ENCODE results near the gene GPS2. TPM values are rescaled to one million over a fixed set of nuclear protein-coding genes. Genes with fewer than 3 reads are reported as not detected.

Gene GPS2
- total RNA-seq, 1 donor from 2014 or later = 48.2 TPM

DNA sequence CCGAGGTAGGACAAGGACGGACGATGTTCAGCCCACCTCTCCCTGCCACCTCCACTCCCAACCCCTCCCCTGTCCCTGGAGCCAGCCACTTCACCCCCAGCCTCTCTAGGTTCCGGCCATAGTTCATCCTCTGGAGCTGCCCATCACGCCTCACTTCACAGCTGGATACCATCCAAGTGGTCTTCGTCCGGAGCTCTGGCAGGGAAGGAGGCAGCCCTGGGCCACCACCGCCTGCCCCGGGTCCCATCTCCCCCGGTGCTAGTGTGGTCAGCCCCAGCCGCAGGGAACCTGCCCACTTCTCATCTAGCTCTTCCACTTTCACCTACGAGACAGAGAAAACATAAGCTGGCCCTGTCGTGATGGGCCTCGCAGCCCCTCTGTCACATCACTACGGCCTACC is 6.3 kb upstream of the GPS2 start:
- no peak for DNase-seq (ENCODE audit: extremely low read depth, low read depth, low spot score)

DNA sequence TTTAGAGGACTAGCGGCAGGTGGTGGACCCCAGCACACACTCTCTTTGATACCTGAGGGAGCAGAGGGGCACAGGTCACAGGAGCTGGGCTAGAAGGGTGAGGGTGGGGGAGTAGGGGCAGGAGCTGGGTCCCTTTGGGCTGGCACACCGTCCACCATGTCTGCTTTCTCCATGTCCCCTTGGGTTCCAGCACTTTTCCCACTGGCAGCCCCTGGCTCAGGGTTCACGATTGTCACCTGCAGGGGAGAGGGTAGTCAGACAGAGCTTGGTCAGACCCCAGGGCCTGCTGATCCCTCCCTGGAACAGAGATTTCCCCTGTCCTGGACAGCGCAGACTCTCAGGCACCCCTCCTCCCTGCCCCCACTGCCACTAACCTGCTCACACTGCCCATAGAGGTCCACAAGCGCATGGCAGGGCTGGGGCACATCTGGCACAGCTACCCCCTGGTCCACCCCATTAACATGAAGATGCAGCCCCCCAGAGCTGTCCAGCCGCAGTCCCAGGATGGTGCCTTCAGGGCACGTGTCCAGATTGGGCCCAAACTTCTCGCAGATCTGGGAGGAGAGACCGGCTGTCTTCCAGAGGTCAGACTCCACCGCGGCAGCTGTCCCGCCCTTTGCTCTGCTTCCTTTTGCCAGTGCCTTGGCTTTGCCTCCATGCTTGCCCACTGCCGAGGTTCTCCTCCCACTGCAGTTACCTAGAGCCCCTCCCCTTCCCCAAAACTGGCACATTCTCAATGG is 3.1 kb upstream of the GPS2 start:
- DNase-seq (ENCODE audit: extremely low read depth, low read depth, low spot score) = no peak

DNA sequence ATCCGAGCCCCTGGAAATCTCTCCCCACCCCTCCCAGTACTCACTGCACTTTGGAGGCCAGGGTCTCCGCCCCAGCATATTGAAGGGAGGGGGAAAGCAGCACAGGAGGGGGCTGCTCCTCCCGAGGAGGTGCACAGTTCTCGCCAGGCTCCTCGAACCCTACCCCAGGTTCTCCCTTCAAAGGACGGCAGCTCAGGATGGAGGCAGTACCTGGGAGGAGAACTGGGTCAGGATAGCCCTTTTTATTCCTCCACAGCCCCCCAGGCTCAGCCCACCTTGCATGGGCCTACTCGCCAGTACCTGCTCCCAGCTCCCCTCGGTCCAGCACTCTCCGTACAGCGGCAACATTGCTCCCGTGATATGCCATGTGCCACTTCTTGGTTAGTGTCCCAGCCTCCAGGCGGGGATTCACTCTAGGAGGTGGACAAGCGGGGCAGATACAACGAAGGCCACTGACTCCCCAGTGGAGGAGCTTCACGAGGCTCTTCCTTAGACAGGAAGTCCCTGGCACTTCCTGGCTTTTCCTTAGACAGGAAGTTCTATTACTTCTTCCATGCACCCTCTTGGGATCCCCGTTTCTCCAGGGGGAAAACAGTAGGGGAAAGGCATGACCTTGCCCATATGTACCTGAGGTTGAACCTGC is 2.1 kb upstream of the GPS2 start:
- no peak for DNase-seq (ENCODE audit: extremely low read depth, low read depth, low spot score)

DNA sequence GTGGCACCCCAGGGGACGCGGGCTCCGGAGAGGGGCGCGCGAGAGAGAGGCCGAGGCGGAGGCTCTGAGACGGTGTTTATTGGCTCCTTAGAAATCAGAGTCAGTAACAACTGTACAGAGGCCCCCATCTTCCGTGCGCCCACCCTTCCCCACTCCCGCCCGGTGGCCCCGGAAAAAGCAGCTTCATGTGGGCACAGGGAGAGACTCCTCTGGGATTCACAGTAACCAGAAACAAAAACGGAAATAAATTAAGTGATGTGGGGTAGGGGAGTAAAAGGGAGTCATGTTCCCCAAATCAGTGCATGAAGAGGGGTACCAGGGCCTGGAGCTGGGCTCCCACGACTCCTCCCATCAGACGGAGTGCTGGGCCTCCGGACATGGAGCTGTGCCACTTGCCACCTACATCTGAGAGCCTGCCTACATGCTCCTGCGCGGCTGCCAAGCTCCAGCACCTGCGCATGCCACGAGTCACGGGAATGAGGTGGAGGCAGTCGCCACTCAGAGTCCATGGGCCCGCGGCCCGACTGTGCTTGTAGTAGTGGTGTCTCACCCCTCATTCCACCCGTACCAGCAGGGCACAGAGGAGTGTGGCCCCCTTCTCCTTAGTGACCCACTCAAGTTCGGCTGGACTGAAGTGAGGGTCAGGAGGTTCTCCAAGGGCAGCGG is 543 bp upstream of the GPS2 start:
- no peak for DNase-seq (ENCODE audit: extremely low read depth, low read depth, low spot score)

DNA sequence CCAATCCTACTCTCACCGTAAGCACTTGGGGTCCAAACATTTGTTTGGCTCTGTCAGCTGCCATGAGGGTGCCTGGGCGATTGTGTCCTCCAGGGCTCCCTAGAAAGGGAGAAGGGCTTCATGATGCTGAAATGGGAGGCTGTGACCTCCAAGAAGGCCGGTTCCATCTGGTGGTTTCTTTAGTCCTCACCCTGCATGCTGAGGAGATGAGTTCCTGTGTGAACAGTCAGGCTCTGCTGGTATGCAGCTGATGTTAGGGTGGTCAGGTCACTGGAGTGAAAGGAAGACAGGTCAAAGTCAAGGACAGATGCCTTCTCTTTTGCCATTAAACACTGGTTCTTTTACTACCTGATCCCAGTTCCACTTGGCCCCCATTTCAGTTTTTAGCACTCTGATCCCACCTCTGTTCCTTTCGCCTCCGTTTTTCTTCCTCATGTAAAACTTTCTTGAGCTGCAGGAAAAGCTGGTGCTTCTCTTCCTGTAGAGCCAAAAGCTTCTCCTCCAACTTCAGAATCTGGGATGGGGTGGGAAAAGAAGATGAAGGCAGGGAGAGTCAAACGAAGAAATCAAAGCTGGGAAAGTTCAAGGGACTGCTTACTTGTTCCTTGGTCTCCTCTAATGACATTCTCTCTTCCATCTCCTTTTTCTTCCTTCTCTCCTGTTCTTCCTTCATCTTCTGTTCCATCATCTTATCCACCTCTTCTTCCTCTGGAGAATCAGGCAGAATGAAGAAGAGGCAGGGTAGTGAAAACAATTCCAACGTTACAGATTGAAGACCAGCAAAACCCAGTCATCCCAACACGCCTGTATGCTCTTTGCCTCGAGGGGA is 1.1 kb downstream of the GPS2 start:
- no peak for DNase-seq (ENCODE audit: extremely low read depth, low read depth, low spot score)

DNA sequence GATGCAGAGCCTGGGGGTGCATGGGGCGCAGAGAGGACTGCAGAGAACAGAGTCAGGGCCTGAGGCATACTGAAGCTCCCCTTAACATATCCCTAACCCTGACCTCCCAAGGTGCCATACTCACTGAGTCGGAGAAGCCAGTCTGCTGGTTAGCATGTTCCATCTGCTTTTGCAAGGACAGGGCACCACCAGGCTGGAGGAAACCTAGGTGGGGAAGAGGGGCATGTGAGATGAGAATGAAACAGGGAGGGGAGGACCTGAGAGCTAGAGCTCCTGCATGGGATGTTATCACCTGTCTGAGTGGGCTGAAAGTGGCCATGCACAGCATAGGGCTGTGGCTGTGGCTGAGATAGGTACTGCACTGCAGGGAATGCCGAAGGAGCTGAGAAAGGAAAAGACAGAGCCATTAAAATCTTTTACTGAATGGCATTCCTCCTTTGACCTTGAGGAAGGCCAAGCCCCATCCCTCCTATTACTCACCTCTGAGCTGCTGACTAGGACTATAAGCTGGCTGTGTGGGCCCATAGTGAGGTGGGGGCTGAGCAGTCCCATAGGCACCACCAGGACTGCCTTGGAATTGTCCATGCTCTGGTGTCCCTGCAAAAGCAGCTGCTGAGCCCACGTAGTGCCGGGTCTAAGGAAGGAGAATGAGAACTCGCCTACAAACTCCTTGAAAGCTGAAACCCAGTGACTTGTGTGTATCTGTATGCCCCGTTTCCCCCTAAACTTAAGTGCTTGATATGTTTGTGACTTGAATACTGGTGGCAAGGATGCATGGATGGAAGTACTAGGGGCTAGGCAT is 1.9 kb downstream of the GPS2 start:
- no peak for DNase-seq (ENCODE audit: extremely low read depth, low read depth, low spot score)

DNA sequence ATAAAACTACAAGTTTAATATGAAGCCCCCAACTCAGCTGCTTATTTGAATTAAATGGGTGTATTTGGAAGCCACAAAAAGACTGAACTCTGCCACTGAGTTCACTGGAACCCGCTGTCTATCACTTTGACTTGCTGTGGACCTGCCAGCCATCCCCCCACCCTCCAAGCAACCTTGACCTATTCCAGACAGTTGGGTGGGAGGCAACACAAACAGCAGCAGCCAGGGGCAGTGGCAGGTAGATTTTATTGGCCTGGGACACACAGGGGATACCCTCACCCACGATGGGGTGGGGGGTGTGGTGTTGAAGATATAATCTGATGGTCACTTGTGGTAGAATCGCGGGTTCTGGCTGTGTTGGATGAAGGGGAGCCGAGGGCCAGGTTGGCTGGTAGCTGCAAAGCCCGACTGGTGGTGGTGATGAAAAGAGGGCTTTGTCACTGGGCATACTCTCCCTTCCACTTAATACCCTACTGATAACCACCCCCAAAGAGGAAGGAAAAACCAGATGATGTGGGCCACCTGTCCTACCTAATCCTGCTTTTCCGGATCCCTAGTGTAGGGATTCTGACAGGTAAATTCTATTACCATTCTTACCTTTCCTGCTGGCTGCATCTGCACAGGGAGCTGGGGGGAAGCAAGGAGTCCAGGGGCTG is 2.6 kb downstream of the GPS2 start:
- DNase-seq (ENCODE audit: extremely low read depth, low read depth, low spot score) = no peak

DNA sequence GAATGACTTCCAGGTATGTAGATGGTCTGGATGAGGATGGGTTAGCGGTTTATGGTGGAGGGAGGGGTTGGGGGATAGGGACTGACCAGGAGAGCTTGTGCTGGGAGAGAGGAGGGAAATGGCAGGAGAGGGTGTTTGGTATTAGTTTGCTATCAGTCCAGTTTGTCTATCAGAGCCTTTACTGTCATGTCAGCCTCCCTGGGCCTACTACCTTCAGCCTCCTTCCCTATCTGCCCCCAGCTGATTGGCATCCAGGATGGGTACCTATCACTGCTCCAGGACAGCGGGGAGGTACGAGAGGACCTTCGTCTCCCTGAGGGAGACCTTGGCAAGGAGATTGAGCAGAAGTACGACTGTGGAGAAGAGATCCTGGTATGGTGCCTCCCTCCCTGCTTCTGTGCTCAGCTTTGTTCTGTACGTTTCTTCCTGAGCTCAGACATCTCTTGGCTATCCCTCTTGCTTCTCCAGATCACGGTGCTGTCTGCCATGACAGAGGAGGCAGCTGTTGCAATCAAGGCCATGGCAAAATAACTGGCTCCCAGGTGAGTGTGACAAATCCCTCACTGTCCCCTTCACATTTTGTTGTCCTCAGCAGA is 4.0 kb downstream of the GPS2 start:
- no peak for DNase-seq (ENCODE audit: extremely low read depth, low read depth, low spot score)

DNA sequence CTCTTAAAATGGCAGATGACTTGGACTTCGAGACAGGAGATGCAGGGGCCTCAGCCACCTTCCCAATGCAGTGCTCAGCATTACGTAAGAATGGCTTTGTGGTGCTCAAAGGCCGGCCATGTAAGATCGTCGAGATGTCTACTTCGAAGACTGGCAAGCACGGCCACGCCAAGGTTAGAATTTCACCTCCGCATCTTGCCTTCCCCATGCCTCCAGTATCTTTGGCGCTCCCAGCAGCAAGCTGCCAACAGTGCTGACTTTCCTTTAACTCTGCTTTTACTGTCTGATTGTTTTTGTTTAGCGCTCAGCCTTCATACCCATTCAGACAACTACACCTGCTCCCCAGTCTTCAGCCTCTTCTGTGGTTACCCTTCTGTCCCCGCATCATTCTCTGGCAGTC is 5.5 kb downstream of the GPS2 start:
- no peak for DNase-seq (ENCODE audit: extremely low read depth, low read depth, low spot score)

DNA sequence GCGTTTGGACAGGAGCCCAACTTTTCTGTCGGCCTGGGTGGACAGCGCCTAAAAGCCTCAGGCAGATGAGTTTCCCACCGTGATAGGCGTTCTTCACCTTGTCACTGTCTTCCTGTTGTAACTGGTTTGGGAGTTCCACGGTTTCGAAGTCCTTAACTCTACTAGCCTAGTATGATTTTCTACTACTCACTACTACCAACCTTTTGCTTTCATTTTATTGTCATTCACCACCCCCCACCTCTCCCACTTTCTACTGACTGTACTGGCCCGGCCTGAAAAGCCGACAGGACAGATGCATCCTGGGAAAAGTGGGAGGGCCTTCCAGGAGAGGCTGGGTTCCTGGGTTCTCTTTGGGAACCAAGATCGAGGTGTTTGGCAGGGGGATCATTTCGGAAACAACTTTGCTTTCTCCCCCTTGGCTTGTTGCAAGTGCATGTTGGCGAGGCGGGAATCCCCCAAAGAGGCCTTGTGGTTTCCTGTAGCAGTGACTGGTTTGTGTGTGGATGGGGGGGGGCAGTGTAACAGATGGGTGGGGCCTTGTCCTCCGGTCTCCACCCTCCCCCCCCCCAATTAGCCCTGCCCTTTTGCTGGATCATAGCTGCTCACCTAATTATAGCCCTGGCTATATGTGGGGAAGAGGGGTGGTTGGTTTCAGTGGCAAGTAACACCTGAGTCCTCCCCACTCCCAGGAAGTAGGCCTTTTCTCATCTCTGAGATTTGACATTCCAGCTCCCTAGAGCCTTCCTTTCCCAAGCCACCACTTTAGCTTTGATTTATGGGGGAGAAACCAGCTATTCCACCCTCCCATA is 6.3 kb downstream of the GPS2 start:
- DNase-seq (ENCODE audit: extremely low read depth, low read depth, low spot score) = peak; percentile 36

DNA sequence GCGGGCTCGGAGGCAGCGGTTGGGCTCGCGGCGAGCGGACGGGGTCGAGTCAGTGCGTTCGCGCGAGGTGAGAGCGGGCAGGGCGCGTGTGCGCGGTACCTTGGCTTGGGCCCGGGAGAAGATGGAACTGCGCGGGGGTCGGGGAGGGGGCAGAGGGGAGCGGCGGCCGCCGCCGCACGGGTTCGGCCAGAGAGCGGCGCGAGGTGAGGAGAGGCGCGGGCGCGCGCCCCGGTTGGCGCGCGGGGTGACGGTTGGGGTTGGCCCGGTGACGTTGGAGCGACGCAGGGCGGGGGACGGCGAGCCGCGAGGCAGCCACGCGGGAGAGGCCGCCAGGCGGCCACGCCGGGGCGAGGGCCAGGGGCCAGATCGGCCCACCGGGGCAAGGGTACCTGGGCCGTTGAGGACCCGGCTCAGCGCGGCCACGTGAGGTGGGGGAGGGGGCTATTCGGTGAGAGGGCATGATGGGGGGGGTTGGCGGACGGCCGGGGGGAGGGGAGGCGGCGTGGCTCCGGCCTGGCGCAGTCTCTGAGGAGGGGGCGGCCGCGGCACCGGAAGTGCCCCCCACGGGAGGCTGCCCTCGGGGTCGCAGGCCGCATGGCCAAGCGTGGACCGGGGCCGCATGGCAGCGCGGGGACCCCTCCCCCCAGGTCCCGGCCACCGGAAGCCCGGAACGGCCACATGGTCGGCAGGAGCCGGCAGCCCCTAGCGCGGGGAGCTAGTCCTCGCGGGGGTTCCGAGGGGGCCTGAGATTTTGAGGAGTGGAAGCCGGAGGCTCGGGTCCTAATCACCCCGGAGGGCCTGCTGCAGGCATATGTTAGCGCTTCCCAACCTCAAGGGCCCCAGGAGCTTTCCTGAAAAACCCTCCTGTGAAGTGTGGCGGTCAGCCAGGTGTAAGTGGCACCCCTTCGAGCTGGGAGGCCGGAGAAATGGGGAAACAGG is 7.2 kb downstream of the GPS2 start:
- DNase-seq (ENCODE audit: extremely low read depth, low read depth, low spot score) = no peak

DNA sequence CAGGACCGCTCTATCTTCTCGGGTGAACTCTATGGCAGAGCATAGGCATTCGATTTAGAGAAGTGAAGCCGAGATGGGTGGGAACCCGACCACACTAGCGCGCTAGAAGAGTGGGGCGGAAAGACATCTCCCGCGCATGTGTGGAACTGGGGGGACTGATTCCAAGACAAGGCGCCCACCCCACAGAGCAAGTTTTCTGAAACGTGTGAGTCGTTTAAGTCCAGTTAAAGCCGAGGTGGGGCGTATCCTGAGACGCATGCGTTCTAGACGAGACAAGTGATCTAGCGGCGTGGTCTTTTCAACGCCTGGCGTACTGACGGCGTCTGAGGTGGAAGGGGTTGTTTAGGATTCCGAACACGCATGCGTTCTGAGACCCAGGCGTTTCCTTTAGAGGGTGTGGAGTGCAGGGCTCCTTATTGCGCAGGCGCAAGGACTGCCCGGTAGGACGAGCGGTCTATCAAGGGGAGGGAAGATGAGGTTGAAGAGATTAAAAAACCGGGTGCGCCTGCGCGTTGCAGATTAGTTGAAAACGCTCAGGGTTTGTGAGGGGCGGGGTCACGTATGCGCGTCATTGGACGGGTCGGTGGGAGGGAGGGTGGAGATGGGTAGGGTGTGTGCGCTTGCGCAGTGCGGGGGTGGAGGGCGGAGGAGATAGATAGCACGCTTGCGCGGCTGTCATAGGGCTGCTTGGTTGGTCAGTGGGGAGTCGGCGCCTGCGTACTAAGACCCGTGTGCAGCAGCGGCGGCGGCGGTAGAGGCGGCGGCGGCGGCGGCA is 8.1 kb downstream of the GPS2 start, which contains the start of gene EIF5A:
EIF5A (plus strand) TSS at position 718 of the 775 bp plus-strand sequence. CDS start 2,008 bp downstream, outside the sequence.
- peak; percentile 100 for DNase-seq (ENCODE audit: extremely low read depth, low read depth, low spot score)

DNA sequence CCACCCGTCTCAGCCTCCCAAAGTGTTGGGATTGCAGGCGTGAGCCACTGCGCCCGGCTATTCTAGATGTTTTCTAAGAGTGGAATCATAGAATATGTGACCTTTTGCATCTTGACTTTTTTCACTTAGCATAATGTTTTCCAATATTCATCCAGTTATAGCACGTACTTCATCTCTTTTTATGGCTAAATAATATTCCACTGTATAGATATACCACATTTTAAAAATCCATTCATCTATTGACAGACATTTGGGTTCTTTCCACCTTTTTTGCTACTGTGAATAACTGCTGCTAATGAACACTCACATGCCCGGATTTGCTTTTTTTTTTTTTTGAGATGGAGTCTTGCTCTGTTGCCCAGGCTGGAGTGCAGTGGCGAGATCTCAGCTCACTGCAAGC is 11.0 kb downstream of the GPS2 start:
- DNase-seq (ENCODE audit: extremely low read depth, low read depth, low spot score) = no peak

DNA sequence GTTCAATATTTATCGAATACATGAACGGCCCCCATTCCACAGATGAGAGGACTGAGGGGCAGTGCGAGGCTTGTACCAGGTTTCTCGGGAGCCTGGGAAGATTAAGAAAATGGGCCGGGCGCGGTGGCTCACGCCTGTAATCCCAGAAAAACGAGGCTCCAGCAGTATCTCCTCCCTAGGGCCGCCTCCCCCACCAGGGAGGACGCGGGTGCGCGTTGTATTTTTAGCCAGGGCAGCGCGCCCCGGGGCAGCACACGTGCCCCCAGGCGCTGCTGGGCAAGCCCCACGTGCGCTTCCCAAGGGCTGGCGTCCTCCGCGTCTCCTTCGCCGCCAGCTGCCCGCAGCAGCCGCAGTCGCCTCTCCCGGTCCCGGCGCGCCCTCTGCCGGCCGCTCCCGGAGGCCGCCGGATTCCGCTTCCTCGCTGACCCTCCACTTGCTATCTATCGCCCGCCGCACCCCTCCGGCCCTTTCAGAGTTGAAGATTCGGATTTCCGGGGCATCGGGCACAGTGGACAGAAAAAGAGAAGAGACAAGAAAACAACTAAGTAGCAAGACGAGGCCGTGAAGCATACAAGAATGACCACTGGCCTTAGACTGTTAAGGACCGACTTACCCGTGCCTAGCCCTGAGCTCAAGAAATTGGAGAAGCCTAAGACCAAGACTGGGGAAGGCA is 18.8 kb downstream of the GPS2 start:
- DNase-seq (ENCODE audit: extremely low read depth, low read depth, low spot score) = no peak

DNA sequence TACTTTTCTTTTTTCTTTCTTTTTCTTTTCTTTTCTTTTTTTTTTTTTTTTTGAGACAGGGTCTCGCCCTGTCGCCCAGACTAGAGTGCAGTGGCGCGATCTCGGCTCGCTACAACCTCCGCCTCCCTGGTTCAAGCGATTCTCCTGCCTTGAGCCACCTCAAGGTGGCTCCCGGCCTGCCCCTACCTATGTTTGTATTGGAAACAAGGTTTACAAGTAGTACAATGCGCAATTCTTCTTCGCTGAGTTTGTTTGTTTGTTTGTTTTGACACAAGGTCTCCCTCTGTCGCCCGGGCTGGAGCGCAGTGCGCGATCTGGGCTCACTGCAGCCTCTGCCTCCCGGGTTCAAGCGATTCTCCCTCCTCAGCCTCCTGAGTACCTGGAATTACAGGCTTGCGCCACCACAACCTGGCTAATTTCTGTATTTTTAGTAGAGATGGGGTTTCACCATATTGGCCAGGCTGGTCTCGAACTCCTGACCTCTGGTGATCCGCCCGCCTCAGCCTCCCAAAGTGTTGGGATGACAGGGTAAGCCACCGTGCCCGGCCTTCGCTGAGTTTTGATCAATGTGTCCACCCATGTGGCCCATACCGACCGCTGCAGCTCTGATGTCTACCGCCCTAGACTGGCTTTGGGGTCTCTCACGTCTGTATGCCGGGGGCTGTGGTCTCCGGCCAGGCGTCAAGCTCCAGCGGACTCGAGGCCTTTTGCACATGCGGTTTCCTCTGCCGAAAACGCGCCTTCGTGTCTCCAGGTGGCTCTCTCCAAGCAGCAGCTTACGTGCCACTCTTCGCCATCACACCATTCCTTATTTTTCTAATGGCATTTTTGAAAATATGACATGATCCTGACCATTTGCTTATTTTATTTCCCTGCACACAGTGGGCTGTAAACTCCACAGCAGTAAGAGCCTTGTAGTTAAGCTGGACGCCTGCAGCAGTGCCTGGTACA is 19.7 kb downstream of the GPS2 start:
- no peak for DNase-seq (ENCODE audit: extremely low read depth, low read depth, low spot score)
